D721Med (cell line): ENCODE data around the gene NUDT7.

Experiments used
- DNase-seq: peaks from one replicate; pipeline ENCODE4 v3.0.0; 2011; ENCODE audit warnings: low spot score; ENCODE audit not compliant: insufficient read length
- FAIRE-seq: peaks from 2 replicates; lab custom pipeline; 2011; peaks lifted over from hg19 to GRCh38; lab: Jason Lieb, UNC
- TF ChIP-seq, protein P1 (sequence below): IDR thresholded peaks from 2 replicates; pipeline ENCODE4 v1.5.1; 2012; ENCODE audit warnings: mild to moderate bottlenecking, control low read depth; ENCODE audit not compliant: insufficient read depth; ENCODE audit errors: missing control alignments

NUDT7 gene

DNA sequence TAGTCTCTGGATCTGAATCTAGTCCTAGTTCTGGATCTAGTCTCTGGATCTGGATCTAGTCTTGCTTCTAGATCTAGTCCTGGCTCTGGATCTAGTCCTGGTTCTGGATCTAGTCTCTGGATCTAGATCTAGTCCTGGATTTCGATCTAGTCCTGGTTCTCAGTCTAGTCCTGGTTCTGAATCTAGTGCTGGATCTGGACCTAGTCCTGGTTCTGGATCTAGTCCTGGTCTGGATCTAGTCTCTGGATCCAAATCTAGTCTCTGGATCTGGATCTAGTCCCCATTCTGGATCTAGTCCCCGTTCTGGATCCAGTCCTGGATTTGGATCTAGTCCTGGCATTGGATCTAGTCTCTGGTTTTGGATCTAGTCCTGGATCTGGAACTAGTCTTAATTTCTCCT lies 36.2 kb downstream of the NUDT7 start:
- DNase-seq (no peak), FAIRE-seq (no peak)
- TF ChIP-seq, protein P1, sequence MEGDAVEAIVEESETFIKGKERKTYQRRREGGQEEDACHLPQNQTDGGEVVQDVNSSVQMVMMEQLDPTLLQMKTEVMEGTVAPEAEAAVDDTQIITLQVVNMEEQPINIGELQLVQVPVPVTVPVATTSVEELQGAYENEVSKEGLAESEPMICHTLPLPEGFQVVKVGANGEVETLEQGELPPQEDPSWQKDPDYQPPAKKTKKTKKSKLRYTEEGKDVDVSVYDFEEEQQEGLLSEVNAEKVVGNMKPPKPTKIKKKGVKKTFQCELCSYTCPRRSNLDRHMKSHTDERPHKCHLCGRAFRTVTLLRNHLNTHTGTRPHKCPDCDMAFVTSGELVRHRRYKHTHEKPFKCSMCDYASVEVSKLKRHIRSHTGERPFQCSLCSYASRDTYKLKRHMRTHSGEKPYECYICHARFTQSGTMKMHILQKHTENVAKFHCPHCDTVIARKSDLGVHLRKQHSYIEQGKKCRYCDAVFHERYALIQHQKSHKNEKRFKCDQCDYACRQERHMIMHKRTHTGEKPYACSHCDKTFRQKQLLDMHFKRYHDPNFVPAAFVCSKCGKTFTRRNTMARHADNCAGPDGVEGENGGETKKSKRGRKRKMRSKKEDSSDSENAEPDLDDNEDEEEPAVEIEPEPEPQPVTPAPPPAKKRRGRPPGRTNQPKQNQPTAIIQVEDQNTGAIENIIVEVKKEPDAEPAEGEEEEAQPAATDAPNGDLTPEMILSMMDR, result no peak

DNA sequence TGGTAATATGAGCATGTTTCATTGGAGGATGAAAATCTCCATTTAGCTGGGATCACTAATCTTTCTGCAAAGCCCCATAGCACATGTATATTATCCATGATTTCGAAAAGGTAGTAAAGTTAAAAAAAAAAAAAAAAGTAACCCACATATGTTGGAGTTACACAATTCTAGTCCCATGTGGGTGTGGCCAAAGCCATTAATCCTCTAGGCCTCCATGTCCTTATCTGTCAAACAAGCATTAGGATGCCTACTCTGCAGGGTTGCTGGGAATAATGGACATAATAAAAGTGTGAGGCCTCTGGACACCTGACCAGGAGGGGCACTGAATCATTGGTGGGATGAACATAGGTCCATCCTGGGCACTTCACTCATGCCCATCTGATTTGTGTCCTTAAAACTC lies 36.9 kb downstream of the NUDT7 start:
- FAIRE-seq (no peak), DNase-seq (no peak)
- TF ChIP-seq, protein P1, result no peak

DNA sequence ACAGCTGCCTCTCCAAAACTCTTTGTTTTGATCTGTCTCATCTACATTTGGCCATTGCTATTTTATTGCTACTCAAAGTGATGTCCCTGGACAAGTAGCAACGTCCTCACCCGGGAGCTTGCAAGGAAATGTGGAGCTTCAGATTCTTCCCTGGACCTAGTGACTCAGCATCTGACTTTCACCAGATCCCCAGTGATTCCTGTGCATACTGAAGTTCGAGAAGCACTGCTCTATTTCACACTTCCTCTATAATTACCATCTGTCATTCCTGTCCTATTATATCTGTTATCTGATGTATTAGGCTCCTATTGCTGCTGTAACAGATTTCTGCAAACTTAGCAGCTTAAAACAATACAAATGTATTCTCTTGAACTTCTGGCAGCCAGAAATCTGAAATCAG lies 37.5 kb downstream of the NUDT7 start:
- TF ChIP-seq, protein P1, result no peak
- no peak for FAIRE-seq
- DNase-seq, result no peak

DNA sequence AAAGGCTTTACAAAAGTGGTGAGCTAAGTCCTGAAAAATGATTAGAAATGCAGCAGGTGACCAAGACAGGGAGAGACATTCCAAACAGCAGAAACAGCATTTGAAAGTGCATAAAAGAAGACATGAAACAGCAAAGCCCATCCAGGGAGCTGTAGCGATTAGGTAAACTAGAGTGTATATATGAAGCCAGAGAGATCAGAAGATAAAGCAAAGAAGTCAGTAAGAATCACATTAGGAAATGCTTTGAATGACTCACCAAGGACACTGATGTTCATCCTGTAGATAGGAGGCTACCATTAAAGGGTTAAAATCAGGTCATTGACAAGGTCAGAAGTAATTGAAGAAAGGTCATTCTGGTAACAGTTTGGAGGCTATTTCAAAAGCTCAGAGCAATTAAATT lies 38.5 kb downstream of the NUDT7 start:
- no peak for FAIRE-seq
- DNase-seq, result no peak
- TF ChIP-seq, protein P1, result no peak

DNA sequence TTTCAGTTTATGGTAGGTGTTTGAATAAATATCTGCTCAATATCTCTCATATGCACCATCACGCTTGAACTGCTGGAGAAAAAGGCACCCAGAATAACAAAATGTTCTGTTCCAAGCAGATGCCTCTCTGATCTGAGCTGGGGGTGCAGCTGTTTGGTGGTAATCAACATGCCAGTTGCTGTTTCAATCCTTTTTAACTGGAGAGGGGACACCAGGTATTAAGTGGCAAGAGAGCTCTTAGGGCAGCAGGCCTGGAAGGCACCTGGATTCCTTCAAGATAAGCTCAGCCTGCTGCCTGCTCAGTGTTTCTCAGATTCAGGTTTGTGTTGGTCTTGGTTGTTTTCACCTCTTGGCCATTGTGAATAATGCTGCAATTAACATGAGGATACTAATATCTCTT lies 38.9 kb downstream of the NUDT7 start:
- FAIRE-seq (no peak), DNase-seq (no peak)
- TF ChIP-seq, protein P1, result no peak

DNA sequence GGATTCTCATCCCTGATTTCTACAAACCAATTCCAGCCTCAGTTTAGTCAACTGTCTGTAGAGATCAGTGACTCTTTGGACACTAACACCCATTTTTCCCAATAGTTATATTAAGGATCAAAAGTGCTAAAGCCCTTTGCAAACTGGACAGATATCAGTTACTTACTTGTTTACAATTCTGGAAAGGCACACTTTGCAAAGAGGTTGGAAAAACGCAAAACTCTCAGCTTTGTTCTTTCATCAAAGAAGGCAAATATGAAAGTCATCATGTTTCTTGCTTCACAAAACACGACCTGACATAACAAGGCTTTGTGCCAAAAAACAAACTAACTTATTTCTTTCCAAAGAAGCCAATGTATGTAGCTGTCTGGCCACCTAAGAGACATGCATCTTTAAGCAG lies 39.9 kb downstream of the NUDT7 start:
- DNase-seq, result no peak
- no peak for FAIRE-seq
- TF ChIP-seq, protein P1, result no peak

DNA sequence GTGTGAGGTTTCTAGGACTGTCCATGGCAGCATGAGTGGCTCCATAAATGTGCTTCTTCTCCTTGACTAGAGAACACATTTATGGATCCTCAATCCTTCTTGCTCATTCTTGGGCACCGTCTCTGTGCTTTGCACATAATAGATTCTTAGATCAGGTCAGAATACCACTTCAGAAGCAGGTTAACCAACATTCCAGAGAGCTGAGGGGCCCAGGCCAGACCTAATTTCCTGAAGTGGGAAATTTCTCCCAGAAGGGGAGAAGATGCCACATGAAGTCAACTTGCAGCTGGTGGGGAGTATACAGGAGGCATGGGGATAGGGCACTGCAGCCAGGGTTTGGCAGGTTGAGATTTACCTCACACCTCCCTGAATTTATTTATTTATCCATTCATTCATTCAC lies 41.7 kb downstream of the NUDT7 start:
- TF ChIP-seq, protein P1, result no peak
- FAIRE-seq (no peak), DNase-seq (no peak)
